Measurements from ENCODE around the gene ARHGEF28.

Gene ARHGEF28

DNA sequence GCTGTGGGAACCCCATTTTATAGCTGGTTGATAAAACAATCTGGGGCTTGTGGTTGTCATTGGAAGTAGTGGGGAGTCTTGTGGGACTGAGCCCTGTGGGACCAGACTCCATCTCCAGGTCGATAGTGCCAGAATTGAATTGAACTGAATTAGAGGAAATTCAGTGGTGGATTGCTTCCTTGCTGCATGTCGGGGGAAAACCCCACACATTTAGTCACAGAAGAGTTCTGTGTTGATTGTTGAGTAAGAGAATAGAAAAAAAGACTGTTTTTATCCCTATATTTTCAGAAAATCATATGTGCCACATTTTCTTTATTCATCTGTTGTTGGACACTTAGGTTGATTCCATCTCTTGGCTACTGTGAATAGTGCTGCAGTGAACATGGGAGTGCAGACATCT, 209.7 kb downstream of the ARHGEF28 start:
- Histone ChIP-seq H3K9ac (ENCODE audit: low read depth, low read length) (no peak overlapping the region), H3K4me3 (ENCODE audit: low read depth, low read length) (no peak overlapping the region), H3K27me3 (ENCODE audit: control insufficient read depth, insufficient read depth, low read length) (no peaks in the 10 kb centered on the region), H3K9me3 (ENCODE audit: control insufficient read depth, insufficient read depth, low read length) (no peaks in the 10 kb centered on the region), H3K27ac (ENCODE audit: low read depth, low read length) (no peak overlapping the region), H3K4me1 (ENCODE audit: control insufficient read depth, insufficient read depth, low read length) (no peaks in the 10 kb centered on the region), H3K36me3 (ENCODE audit: control insufficient read depth, insufficient read depth, low read length) (no peaks in the 10 kb centered on the region)

- H3K4me3 ChIP-seq (ENCODE audit: low read depth, low read length) = no peak overlapping the region
Measured at GRCh38 chr5:73836607-73837006, 210.6 kb downstream of the ARHGEF28 start.

DNA sequence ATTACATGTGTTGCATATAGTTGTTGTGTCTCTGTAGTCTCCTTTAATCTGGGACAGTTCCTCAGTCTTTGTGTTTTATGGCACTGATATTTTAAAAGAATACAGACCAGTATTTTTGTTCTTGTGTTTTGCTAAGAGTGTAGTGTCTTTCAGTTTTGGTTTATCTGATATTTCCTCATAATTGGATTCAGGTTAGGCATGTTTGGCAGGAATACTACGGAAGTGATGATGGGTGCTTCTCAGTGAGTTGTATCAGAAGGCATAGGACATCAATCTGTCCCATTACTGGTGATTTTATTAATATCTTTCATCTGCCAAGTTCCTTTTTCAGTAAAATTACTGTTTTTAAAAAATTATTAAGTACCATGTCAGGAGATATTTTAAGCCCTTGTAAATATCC, 212.9 kb downstream of the ARHGEF28 start:
- no peaks in the 10 kb centered on the region for H3K36me3 ChIP-seq (ENCODE audit: control insufficient read depth, insufficient read depth, low read length)
- no peaks in the 10 kb centered on the region for H3K9me3 ChIP-seq (ENCODE audit: control insufficient read depth, insufficient read depth, low read length)
- H3K27ac ChIP-seq (ENCODE audit: low read depth, low read length) = no peak overlapping the region
- no peaks in the 10 kb centered on the region for H3K4me1 ChIP-seq (ENCODE audit: control insufficient read depth, insufficient read depth, low read length)
- H3K9ac ChIP-seq (ENCODE audit: low read depth, low read length) = no peak overlapping the region
- H3K27me3 ChIP-seq (ENCODE audit: control insufficient read depth, insufficient read depth, low read length) = no peaks in the 10 kb centered on the region
- no peak overlapping the region for H3K4me3 ChIP-seq (ENCODE audit: low read depth, low read length)

More at GRCh38 chr5:73836607-73837006, 210.6 kb downstream of the ARHGEF28 start:
- H3K27ac ChIP-seq (ENCODE audit: low read depth, low read length) = no peak overlapping the region
- H3K9me3 ChIP-seq (ENCODE audit: control insufficient read depth, insufficient read depth, low read length) = no peaks in the 10 kb centered on the region
- H3K27me3 ChIP-seq (ENCODE audit: control insufficient read depth, insufficient read depth, low read length) = no peaks in the 10 kb centered on the region
- no peaks in the 10 kb centered on the region for H3K4me1 ChIP-seq (ENCODE audit: control insufficient read depth, insufficient read depth, low read length)
- H3K9ac ChIP-seq (ENCODE audit: low read depth, low read length) = no peak overlapping the region
- no peaks in the 10 kb centered on the region for H3K36me3 ChIP-seq (ENCODE audit: control insufficient read depth, insufficient read depth, low read length)

DNA sequence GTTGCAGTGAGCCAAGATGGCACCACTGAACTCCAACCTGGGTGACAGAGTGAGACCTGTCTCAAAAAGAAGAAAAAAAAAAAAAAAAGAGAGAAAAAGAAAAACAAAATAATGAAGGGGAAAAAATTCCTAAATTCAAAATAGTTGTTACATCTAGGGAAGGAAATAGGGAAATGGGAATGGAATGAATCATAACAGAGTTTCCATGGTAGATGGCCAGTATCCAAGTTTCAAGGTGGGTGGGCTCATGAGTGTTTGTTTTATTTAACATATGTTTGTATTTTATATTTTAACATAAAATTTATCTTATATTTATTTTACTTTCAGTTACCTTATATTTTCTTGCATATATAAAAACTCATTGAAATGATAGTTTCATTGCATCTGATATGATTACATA, 215.6 kb downstream of the ARHGEF28 start:
- no peaks in the 10 kb centered on the region for H3K36me3 ChIP-seq (ENCODE audit: control insufficient read depth, insufficient read depth, low read length)
- H3K4me3 ChIP-seq (ENCODE audit: low read depth, low read length) = no peak overlapping the region
- no peaks in the 10 kb centered on the region for H3K27me3 ChIP-seq (ENCODE audit: control insufficient read depth, insufficient read depth, low read length)
- H3K9me3 ChIP-seq (ENCODE audit: control insufficient read depth, insufficient read depth, low read length) = no peaks in the 10 kb centered on the region
- no peak overlapping the region for H3K9ac ChIP-seq (ENCODE audit: low read depth, low read length)
- no peak overlapping the region for H3K27ac ChIP-seq (ENCODE audit: low read depth, low read length)
- no peaks in the 10 kb centered on the region for H3K4me1 ChIP-seq (ENCODE audit: control insufficient read depth, insufficient read depth, low read length)

- H3K9me3 ChIP-seq (ENCODE audit: control insufficient read depth, insufficient read depth, low read length) = no peaks in the 10 kb centered on the region
Measured at GRCh38 chr5:73844165-73844564, 218.2 kb downstream of the ARHGEF28 start.

DNA sequence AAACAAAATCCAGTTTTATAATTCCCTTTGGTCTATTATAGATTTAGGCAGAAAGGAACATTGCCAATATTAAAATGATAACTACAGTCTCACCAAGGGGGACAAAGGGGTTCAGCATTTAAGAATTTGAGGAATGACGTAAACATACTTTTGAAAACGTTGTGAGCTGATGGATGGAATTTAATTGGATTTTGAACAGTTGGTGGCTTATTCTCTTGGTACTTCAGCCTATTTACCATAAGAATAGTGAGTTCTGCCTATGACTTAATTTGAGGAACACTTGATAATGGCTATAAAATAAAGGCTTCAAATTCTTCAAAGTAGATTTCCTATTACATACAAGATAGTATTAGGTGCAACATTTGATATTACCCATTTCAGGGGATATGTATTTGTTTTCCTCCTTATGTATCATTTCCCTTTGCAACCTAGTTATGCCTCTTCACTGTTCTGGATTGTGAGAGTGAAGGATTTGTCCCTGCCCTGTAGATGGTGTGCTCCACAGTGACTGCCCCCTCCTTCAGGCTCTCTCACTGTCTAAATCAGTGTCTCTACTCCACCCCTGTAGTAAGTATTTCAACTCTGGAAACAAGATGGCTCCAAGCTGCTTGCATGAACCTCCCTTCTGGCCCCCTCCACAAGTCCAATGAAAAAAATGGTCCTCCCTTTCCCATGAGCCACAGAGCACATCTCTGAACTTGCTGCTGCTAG, 225.6 kb downstream of the ARHGEF28 start:
- Histone ChIP-seq H3K9me3 (ENCODE audit: control insufficient read depth, insufficient read depth, low read length) (no peaks in the 10 kb centered on the region), H3K9ac (ENCODE audit: low read depth, low read length) (no peak overlapping the region), H3K4me1 (ENCODE audit: control insufficient read depth, insufficient read depth, low read length) (peaks cover 21% of the 10 kb centered on the region), H3K36me3 (ENCODE audit: control insufficient read depth, insufficient read depth, low read length) (no peaks in the 10 kb centered on the region), H3K27ac (ENCODE audit: low read depth, low read length) (peak overlapping the region; percentile 61), H3K27me3 (ENCODE audit: control insufficient read depth, insufficient read depth, low read length) (no peaks in the 10 kb centered on the region), H3K4me3 (ENCODE audit: low read depth, low read length) (no peak overlapping the region)

More at GRCh38 chr5:73844165-73844564, 218.2 kb downstream of the ARHGEF28 start:
- no peak overlapping the region for H3K9ac ChIP-seq (ENCODE audit: low read depth, low read length)
- H3K27ac ChIP-seq (ENCODE audit: low read depth, low read length) = no peak overlapping the region
- no peaks in the 10 kb centered on the region for H3K4me1 ChIP-seq (ENCODE audit: control insufficient read depth, insufficient read depth, low read length)
- no peak overlapping the region for H3K4me3 ChIP-seq (ENCODE audit: low read depth, low read length)
- no peaks in the 10 kb centered on the region for H3K27me3 ChIP-seq (ENCODE audit: control insufficient read depth, insufficient read depth, low read length)
- no peaks in the 10 kb centered on the region for H3K36me3 ChIP-seq (ENCODE audit: control insufficient read depth, insufficient read depth, low read length)

DNA sequence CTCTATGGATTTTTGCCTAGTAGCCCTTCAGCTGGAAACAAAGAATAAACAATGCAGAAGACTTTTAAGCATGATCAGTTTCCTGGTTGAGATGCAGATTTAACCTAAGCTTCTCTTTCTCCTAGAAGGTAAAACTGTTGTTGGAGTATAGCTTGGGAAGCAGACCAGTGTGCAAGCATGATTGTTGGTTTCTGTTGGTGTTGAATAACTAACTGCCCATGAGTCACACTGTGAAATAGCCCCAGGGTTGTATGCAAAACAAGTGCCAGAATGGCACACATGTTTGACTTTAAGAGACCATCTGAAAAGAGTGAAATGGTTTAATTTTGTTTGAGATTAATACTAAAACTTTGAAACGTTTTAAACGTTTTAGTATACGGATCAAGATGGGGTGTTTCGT, 227.1 kb downstream of the ARHGEF28 start:
- Histone ChIP-seq H3K9ac (ENCODE audit: low read depth, low read length) (no peak overlapping the region), H3K9me3 (ENCODE audit: control insufficient read depth, insufficient read depth, low read length) (no peaks in the 10 kb centered on the region), H3K36me3 (ENCODE audit: control insufficient read depth, insufficient read depth, low read length) (no peaks in the 10 kb centered on the region), H3K27me3 (ENCODE audit: control insufficient read depth, insufficient read depth, low read length) (no peaks in the 10 kb centered on the region), H3K27ac (ENCODE audit: low read depth, low read length) (no peak overlapping the region), H3K4me1 (ENCODE audit: control insufficient read depth, insufficient read depth, low read length) (peaks cover 21% of the 10 kb centered on the region), H3K4me3 (ENCODE audit: low read depth, low read length) (no peak overlapping the region)

DNA sequence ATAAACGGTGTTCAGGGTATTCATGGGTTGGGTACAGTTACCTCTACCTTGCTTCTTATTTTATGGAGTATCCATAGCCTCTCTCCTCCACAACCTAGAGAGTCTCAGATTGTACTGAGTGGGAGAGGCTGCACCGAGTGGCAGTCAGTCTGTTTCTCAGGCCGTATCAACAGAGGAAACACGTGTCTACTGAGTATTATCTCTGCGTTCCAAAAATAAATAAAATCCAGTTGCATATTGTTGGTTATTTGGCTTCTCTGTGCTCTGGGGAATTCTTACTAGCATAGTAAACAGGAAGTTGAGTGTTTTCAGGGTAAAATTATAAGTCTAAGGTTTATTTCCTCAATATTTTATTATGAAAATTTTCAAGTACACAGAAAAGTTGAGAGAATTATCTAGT, 231.0 kb downstream of the ARHGEF28 start:
- no peaks in the 10 kb centered on the region for H3K9me3 ChIP-seq (ENCODE audit: control insufficient read depth, insufficient read depth, low read length)
- H3K36me3 ChIP-seq (ENCODE audit: control insufficient read depth, insufficient read depth, low read length) = no peaks in the 10 kb centered on the region
- no peak overlapping the region for H3K9ac ChIP-seq (ENCODE audit: low read depth, low read length)
- no peak overlapping the region for H3K4me3 ChIP-seq (ENCODE audit: low read depth, low read length)
- H3K27ac ChIP-seq (ENCODE audit: low read depth, low read length) = no peak overlapping the region
- H3K27me3 ChIP-seq (ENCODE audit: control insufficient read depth, insufficient read depth, low read length) = no peaks in the 10 kb centered on the region
- peaks cover 13% of the 10 kb centered on the region for H3K4me1 ChIP-seq (ENCODE audit: control insufficient read depth, insufficient read depth, low read length)

DNA sequence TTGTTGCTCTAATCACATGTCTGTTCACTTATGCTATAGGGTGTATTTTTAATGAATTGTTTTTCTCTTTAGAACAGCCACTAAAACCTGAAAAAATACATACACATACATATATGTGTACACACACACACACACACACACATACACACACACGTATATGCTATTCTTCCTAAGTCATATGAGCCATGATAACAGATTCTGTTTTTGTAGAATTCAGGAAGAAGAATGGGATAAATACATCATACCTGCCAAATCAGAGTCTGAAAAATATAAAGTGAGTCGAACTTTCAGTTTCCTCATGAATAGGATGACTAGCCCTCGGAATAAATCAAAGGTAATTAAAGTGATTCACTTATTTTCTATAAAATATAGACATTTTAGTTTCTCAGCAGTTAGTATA, 231.4 kb downstream of the ARHGEF28 start:
- H3K36me3 ChIP-seq (ENCODE audit: control insufficient read depth, insufficient read depth, low read length) = no peaks in the 10 kb centered on the region
- H3K9ac ChIP-seq (ENCODE audit: low read depth, low read length) = no peak overlapping the region
- no peak overlapping the region for H3K4me3 ChIP-seq (ENCODE audit: low read depth, low read length)
- no peaks in the 10 kb centered on the region for H3K27me3 ChIP-seq (ENCODE audit: control insufficient read depth, insufficient read depth, low read length)
- no peak overlapping the region for H3K27ac ChIP-seq (ENCODE audit: low read depth, low read length)
- H3K9me3 ChIP-seq (ENCODE audit: control insufficient read depth, insufficient read depth, low read length) = no peaks in the 10 kb centered on the region
- peaks cover 8% of the 10 kb centered on the region for H3K4me1 ChIP-seq (ENCODE audit: control insufficient read depth, insufficient read depth, low read length)

- Histone ChIP-seq H3K27ac (ENCODE audit: low read depth, low read length) (no peak overlapping the region), H3K36me3 (ENCODE audit: control insufficient read depth, insufficient read depth, low read length) (no peaks in the 10 kb centered on the region), H3K4me1 (ENCODE audit: control insufficient read depth, insufficient read depth, low read length) (peaks cover 2% of the 10 kb centered on the region), H3K4me3 (ENCODE audit: low read depth, low read length) (no peak overlapping the region), H3K27me3 (ENCODE audit: control insufficient read depth, insufficient read depth, low read length) (no peaks in the 10 kb centered on the region), H3K9ac (ENCODE audit: low read depth, low read length) (no peak overlapping the region), H3K9me3 (ENCODE audit: control insufficient read depth, insufficient read depth, low read length) (no peaks in the 10 kb centered on the region)
Measured at GRCh38 chr5:73858054-73858453, 232.1 kb downstream of the ARHGEF28 start.

DNA sequence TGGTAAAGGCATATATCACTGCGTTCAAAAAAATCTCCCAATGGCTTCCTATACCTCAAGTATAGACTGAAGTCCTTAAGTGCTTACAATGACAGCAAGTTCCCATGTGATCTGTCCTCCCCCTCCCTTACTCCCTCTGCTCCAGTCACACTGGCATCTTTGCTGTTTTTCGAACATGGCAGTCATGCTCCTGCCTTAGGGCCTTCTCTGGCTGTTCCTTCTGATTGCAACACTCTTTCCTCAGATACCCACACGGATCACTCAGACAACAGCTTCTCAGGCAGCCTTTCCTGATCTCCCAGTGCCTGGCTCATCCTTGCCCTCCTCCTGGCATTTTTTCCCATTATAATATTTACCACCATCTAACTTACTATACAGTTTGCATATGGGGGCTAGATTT, 232.8 kb downstream of the ARHGEF28 start:
- H3K4me1 ChIP-seq (ENCODE audit: control insufficient read depth, insufficient read depth, low read length) = no peaks in the 10 kb centered on the region

More for the DNA sequence above, 232.8 kb downstream of the ARHGEF28 start:
- Histone ChIP-seq H3K9me3 (ENCODE audit: control insufficient read depth, insufficient read depth, low read length) (no peaks in the 10 kb centered on the region), H3K9ac (ENCODE audit: low read depth, low read length) (no peak overlapping the region), H3K36me3 (ENCODE audit: control insufficient read depth, insufficient read depth, low read length) (no peaks in the 10 kb centered on the region), H3K27ac (ENCODE audit: low read depth, low read length) (no peak overlapping the region), H3K27me3 (ENCODE audit: control insufficient read depth, insufficient read depth, low read length) (no peaks in the 10 kb centered on the region), H3K4me3 (ENCODE audit: low read depth, low read length) (no peak overlapping the region)
